Stimulated activated CD4-positive, alpha-beta T cell treated with anti-CD3 and anti-CD28 coated beads, Interleukin-1b, Interleukin-23, amount 100 ng/mL, for 1 hour (primary cell): ENCODE measurements around the gene ZNF669.
A peak's percentile ranks its signal among the peaks of the same experiment; 100 is the strongest.

Experiments used
- DNase-seq, 2 donors: peaks; one replicate each; pipeline ENCODE4 v3.0.0-alpha.2; 2020; ENCODE audit warnings: low read depth in 2 of 2

Gene ZNF669

DNA sequence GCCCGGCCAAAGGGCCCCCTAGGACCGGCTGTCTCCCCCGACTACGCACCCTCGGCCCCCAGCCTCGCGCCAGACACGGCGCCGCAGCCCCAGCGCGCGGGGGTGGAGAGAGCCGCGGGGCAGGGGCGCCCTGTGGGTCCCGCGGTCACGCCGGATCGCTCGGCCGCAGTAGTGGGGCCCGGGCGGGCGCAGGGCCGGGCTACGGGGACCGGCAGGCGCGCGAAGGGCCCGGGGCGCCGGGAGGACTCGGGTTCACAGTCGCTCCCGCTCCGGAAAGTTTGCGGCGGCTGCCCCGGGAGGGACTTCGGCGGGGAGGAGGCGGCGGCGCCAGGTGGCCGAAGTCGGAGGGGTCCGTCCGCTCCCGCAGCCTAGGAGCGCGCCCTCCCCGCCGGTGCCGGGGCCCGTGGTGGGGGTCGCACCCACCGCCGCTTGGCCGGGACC, 7.1 kb upstream of the ZNF669 start:
- DNase-seq, result no peak

DNA sequence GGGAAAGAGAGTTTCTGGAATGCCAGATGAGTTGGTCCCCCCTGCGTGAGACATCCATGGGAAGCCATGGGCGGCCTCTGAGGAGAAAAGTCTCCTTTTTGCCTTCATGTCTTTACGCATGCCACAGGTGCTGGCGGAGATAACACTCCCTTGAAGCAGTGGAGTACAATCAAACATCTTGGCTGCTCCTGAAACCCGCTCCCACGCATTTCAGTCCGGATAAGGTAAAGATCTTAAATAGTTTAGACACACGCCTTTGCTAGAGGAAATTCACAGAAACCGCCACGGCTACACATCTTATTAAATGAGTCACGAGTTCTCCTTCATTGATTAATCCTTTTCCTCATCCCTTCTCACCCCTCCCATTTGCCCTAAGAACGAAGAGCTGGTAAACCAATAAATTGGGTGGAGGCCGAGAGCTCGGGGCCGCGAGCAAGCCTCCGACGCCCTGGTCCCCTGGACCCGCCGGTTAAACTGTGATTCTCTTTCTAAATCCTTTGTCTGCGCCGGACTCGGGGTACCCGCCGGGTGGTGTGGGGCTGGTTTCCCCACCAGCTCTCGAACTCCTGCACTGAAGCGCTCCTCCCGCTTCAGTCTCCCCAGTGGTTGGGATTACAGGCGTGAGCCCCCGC, 6.6 kb upstream of the ZNF669 start:
- DNase-seq, result no peak

GRCh38 chr1:247107694-247108093, 3.5 kb upstream of the ZNF669 start:
- no peak for DNase-seq

DNA sequence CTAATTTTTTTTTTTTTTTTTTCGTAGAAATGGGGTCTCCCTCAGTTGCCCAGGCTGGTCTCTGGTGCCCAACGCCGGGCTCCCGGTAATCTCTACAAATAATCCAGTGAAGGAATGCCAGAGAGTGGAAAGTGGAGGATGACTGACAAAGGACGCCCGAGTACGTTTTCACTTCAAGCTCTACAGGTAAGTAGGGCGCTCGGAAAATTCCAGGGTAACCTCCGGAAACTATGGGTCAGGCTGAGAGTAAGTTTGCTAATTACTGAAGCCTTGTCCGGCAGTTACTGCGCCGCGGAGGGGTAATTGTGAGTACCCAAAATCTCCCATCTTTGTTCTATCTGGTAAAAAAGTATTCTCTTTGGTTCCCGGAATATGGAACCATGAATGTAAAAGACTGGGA, 1.8 kb upstream of the ZNF669 start:
- DNase-seq, result no peak

- DNase-seq, result no peak
Observed at GRCh38 chr1:247104965-247105364, 809 bp upstream of the ZNF669 start.

GRCh38 chr1:247102381-247102780, 1.8 kb downstream of the ZNF669 start:
- DNase-seq, result no peak

GRCh38 chr1:247100676-247101279, 3.4 kb downstream of the ZNF669 start:
- DNase-seq, result no peak

DNA sequence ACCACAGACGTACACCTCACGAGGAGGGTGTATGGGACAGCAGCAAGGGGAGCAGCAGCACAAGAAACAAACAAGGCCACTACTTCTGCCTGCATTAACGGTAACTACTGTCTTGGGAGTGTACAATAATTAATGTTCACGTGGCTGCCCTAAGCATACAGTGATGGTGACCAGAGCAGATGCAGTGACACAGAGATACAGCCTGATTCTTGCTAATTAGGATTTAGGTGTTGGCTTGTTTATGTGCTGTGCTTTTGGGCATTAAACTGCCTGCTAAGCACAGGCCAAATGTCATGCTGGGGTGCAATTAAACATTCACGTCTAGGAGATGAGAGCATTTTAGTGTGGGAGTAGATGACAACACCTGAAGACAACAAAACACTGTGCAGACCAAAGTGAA, 7.2 kb downstream of the ZNF669 start:
- DNase-seq, result no peak

DNA sequence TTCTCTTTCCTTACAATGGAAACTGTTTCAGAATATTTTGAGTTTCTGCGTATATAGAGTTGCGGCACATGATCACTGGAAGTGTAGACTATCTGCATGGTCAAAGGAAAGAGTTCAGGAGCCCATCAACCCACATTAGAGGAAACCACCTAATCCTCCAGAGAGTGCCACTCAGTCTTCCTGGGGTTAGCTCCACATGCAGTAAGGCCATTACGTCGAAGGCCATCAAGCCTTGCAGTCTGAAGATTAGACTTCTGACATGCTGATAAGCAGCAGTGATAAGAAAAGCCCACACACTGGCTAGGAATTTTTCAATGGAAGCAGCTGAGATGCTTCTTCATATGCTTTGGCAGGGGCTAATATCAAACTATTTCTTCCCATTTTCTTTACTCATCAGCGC, 7.6 kb downstream of the ZNF669 start:
- no peak for DNase-seq

DNA sequence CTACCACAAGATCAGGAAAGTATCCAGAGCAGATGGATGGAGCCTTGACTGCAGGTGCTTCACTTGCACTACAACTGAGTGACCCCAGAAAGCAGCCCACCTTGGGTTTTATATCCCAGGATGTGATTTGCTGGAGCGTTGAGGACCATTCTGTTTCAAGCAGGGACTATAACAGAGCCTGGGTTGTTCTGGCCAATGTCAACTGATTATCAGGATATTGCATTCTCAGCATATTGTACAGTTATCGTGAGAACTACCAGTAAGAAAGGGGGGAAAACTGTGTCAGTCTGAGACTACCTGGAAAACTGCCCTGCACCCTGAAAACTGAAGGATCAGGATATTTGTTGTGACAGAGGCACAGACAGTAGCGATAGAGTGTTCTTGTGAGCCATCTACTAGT, 8.0 kb downstream of the ZNF669 start:
- DNase-seq, result no peak

GRCh38 chr1:247090455-247090854, 13.7 kb downstream of the ZNF669 start:
- DNase-seq, result no peak

DNA sequence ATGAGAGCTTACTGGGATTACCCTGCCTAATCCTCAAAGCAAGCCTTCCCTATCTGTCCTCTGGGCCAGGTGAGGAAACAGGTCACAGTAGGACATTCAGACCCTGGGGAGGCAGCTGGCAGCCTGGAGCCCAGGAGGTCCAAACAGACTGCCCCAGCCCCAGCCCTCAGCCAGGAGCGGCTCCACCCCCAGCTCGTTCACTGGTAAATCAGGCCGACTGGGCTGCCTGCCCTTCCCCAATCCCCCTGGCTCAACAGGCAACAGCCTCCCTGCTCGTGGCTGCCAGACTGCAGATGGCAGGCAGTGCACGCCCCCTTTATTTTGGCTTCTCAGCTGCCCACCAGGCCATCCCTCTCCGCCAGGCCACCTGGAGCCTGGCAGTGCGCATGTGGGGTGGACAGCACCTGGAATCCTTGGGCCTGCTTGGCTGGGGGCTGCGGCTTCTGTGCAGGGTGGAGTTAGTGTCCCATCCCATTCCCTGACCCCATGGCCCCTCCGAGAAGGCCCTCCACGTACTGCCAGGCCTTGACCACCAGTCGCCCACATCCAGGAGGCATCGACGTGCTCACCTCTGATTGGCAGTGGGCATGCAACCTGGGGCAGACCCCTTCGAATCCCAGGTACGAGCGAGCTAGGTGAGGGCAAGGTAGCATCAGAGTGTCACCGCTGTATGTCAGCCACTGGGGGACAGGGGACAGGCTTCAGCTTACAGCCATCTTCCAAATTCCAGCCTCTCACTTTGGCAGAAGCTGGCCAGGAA, 14.4 kb downstream of the ZNF669 start:
- no peak for DNase-seq

DNA sequence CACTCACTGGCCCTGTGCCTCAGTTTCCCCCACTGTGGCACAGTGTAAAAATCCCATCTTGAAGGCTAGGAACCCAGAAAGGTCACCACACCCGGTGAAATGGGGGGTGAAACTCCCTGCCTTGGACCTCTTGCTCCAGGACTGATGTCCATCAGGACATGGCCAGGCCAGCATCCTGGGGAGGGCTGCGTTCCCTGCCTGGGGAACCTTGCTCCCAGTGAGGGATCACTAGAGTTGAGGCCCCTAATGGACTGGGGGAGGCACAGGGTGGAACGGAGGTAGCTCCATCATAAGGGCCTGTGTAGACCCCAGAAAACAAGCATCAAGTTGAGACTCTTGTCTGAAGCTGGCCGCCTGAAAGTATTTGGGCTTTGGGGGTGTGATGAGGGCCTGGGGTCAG, 15.2 kb downstream of the ZNF669 start:
- DNase-seq, result no peak

GRCh38 chr1:247087256-247087655, 16.9 kb downstream of the ZNF669 start:
- DNase-seq, result no peak

DNA sequence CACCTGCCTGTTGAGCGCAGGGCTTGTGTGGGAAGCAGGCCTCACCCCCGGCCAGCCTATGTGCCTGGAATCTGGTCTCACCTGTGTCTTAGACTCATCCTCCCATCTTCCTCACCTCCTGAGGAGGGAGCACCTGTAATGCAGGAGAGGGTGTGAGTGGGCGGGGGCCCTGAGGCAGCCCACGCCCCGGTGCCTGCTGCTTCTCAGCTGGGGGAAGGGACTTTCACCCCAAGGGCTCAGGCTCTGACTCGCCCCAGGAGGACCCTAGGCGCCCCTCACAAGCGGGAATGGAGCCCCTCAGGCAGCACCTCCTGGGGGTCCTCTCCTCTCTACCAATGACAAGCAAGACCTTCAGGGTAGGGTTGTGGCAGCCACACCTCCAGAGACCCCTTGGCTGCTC, 18.8 kb downstream of the ZNF669 start:
- no peak for DNase-seq

DNA sequence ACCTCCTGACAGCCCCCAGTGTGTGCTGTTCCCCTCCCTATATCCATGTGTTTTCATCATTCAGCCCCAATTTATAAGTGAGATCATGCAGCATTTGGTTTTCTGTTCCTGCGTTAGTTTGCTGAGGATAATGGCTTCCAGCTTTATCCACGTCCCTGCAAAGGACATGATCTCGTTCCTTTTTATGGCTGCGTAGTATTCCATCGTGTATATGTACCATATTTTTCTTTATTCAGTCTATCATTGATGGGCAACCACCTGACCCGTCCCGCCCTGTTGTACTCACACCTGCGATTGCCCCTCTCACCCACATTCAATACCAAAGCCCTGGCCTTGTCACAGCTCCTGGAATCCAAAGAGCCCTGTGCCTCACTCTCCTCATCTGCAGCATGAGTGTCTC, 19.4 kb downstream of the ZNF669 start:
- no peak for DNase-seq

DNA sequence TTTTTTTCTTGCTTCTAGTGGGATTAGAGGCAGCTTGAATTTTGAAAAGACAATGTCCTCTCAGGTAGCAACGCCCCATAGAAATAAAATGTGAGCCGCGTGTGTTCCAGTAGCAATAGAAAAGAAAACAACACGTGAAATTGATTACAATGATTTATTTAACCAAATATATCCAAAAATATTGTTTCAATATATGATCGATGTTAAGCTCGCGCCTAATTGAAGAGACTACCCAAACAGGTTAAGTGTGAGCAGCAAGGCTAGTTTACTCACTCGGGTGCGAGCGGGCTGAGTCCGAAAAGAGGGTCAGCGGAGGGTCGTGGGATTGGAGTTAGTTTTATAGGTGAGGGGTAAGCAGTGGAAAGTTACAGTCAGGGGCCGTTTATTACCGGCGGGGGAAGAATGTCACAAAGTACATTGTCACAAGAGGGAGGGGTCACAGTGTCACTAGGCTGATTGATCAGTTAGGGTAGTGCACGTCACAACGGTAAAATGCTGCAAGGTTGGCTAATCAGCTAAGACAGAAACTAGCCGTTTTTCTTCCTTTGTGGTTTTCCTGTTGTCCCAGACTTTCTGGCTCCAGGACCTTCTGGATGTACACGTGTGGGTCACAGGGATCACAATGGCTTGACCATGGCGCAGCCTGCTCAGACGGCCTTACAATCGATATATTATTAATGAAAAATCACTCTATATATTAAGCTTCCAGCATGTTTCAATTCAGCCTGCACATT, 24.8 kb downstream of the ZNF669 start:
- no peak for DNase-seq

GRCh38 chr1:247078258-247079140, 25.7 kb downstream of the ZNF669 start, which contains the start of gene ZNF670:
Gene ZNF670 (minus strand): TSS chr1:247078811. CDS start chr1:247078596, 215 bp downstream.
- DNase-seq, result peak; percentile 45 to 81

DNA sequence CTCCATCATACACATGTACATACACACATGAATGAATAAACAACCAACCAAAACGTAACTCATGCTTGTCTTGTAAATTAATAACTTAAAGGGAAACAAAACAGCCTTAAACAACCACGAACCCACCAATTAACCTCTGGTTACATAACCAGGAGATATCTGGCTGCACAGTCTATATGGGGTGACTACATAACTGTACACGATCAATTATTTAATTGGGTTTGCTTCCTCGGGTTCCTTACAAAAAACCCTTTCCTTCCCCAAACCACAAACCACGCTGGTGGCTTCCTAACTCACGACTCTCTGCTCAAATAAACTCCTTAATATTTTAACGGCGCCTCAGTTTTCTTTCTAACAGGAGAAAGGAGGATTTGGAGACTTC, 26.3 kb downstream of the ZNF669 start:
- no peak for DNase-seq

DNA sequence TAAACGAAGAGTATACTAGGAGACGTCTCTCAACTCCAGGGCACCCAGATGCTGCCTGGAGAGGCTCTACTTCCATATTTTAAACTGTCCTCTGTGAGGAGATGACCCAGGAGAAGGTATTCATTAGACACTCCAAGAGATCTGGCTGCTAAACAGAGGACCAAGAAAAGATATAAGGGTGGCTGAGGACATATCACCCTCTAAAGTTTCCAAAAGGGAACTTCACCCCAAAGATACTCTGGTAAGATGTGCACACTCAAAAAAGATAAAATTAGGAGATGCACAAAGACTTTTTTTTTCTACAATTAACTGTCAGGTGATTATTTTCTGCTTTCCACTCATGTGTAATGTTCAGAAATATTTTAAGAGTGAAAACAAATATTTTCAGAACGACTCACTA, 26.9 kb downstream of the ZNF669 start:
- DNase-seq, result no peak

GRCh38 chr1:247070645-247071044, 33.5 kb downstream of the ZNF669 start:
- no peak for DNase-seq
